SK-N-SH treated with all-trans-retinoic acid at 6 μM for 48 hours (cell line): ENCODE data around the gene CHDH.

Experiments
- ATAC-seq: fragments of 200-7000 bp; cut with Tn5 transposase; 3 replicates; pipeline ENCODE4 v1.9.1; 2020; ENCODE audit warnings: mild to moderate bottlenecking, moderate library complexity
- ARNTL ChIP-seq: fragments of 450-650 bp; formaldehyde crosslinking; IDR thresholded peaks from 2 replicates; pipeline ENCODE4 v1.5.0; 2020; ENCODE audit warnings: low read depth, mild to moderate bottlenecking, moderate library complexity, borderline replicate concordance
- BACH2 ChIP-seq: fragments of 250-450 bp; sonication (Bioruptor Pico); IDR thresholded peaks from 2 replicates; pipeline ENCODE4 v1.9.0; 2021; ENCODE audit warnings: mild to moderate bottlenecking, borderline replicate concordance
- CREB5 ChIP-seq: fragments of 250-450 bp; sonication (Bioruptor Pico); IDR thresholded peaks from 2 replicates; pipeline ENCODE4 v1.5.1; 2020; ENCODE audit warnings: low read depth, mild to moderate bottlenecking, moderate library complexity
- CSDC2 ChIP-seq: fragments of 250-450 bp; sonication (Bioruptor Pico); IDR thresholded peaks from 2 replicates; pipeline ENCODE4 v1.5.0; 2020; ENCODE audit warnings: mild to moderate bottlenecking, moderate library complexity
- CSRNP3 ChIP-seq: fragments of 250-450 bp; sonication (Bioruptor Pico); IDR thresholded peaks from 2 replicates; pipeline ENCODE4 v1.5.1; 2021; ENCODE audit warnings: mild to moderate bottlenecking, moderate library complexity
- ISL1 ChIP-seq: fragments of 250-450 bp; sonication (Bioruptor Pico); IDR thresholded peaks from 2 replicates; pipeline ENCODE4 v2.1.2; 2022; ENCODE audit warnings: mild to moderate bottlenecking, moderate library complexity
- OSR1 ChIP-seq: fragments of 250-450 bp; sonication (Bioruptor Pico); IDR thresholded peaks from 2 replicates; pipeline ENCODE4 v1.8.0; 2022; ENCODE audit warnings: moderate library complexity, mild to moderate bottlenecking, inconsistent platforms
- PATZ1 ChIP-seq: fragments of 250-450 bp; sonication (Bioruptor Pico); IDR thresholded peaks from 2 replicates; pipeline ENCODE4 v1.8.0; 2020; ENCODE audit warnings: mild to moderate bottlenecking, moderate library complexity, borderline replicate concordance
- POU6F1 ChIP-seq: fragments of 250-450 bp; sonication (Bioruptor Pico); IDR thresholded peaks from 2 replicates; pipeline ENCODE4 v1.8.0; 2021; ENCODE audit warnings: low read depth, mild to moderate bottlenecking, moderate library complexity, borderline replicate concordance
- SNAI2 ChIP-seq: fragments of 250-450 bp; sonication (Bioruptor Pico); IDR thresholded peaks from 2 replicates; pipeline ENCODE4 v1.5.0; 2020; ENCODE audit warnings: mild to moderate bottlenecking, moderate library complexity
- TCF4 ChIP-seq: fragments of 250-450 bp; sonication (Bioruptor Pico); IDR thresholded peaks from 2 replicates; pipeline ENCODE4 v1.8.0; 2021; ENCODE audit warnings: mild to moderate bottlenecking, moderate library complexity, borderline replicate concordance
- TOX ChIP-seq: fragments of 250-450 bp; sonication (Bioruptor Pico); IDR thresholded peaks from 2 replicates; pipeline ENCODE4 v1.8.0; 2021; ENCODE audit warnings: mild to moderate bottlenecking, moderate library complexity, borderline replicate concordance
- TSHZ2 ChIP-seq: fragments of 250-450 bp; sonication (Bioruptor Pico); IDR thresholded peaks from 2 replicates; pipeline ENCODE4 v1.5.0; 2020; ENCODE audit warnings: mild to moderate bottlenecking, moderate library complexity
- ZC3H10 ChIP-seq: fragments of 250-450 bp; sonication (Bioruptor Pico); IDR thresholded peaks from 2 replicates; pipeline ENCODE4 v1.5.1; 2021; ENCODE audit warnings: mild to moderate bottlenecking, moderate library complexity
- ZFP3 ChIP-seq: fragments of 250-450 bp; sonication (Bioruptor Pico); IDR thresholded peaks from 2 replicates; pipeline ENCODE4 v1.5.0; 2020; ENCODE audit warnings: mild to moderate bottlenecking, moderate library complexity
- ZFP30 ChIP-seq: fragments of 450-650 bp; formaldehyde crosslinking; IDR thresholded peaks from 2 replicates; pipeline ENCODE4 v1.5.0; 2022; ENCODE audit warnings: mild to moderate bottlenecking, moderate library complexity
- ZNF565 ChIP-seq: fragments of 450-650 bp; formaldehyde crosslinking; conservative IDR thresholded peaks from 2 replicates; pipeline ENCODE4 v1.5.0; 2020; ENCODE audit warnings: low read depth, mild to moderate bottlenecking, moderate library complexity

Gene CHDH

GRCh38 chr3:53809267-53809666 is 37.0 kb downstream of the CHDH start:
- TF ChIP-seq OSR1 (CRISPR knock-in tag) (no peak), CSRNP3 (CRISPR knock-in tag) (no peak), TCF4 (no peak), ZNF565 (no peak), CREB5 (CRISPR knock-in tag) (no peak), ARNTL (CRISPR knock-in tag) (no peak), ISL1 (CRISPR knock-in tag) (no peak)
- TF ChIP-seq, all 23 proteins: peak for 0

GRCh38 chr3:53808496-53808895 is 37.7 kb downstream of the CHDH start:
- TF ChIP-seq TCF4 = no peak
- ATAC-seq = no peak

More at GRCh38 chr3:53809267-53809666, 37.0 kb downstream of the CHDH start:
- ATAC-seq = no peak

GRCh38 chr3:53807117-53807810 is 39.0 kb downstream of the CHDH start:
- TF ChIP-seq PATZ1 (CRISPR knock-in tag) (no peak), POU6F1 (CRISPR knock-in tag) (no peak), ZFP3 (no peak), TSHZ2 (CRISPR knock-in tag) (no peak), ZNF565 (no peak), TCF4 (no peak), TOX (CRISPR knock-in tag) (no peak)
- no peak for ATAC-seq

GRCh38 chr3:53806182-53807116 is 39.8 kb downstream of the CHDH start:
- peak; percentile 85 for ATAC-seq
- TF ChIP-seq ZFP3 = no peak

GRCh38 chr3:53805463-53806159 is 40.6 kb downstream of the CHDH start:
- peak; percentile 3; the same call in 2 of the 3 replicates for ATAC-seq
- TF ChIP-seq ZFP3 = no peak
- TF ChIP-seq SNAI2 (CRISPR knock-in tag) = no peak
- TF ChIP-seq ARNTL (CRISPR knock-in tag) = no peak
- TF ChIP-seq CSDC2 (CRISPR knock-in tag) = no peak
- no peak for TF ChIP-seq ZC3H10 (CRISPR knock-in tag)
- no peak for TF ChIP-seq OSR1 (CRISPR knock-in tag)
- TF ChIP-seq ZNF565 = no peak
- no peak for TF ChIP-seq BACH2 (CRISPR knock-in tag)
- TF ChIP-seq ZFP30 = no peak
